ENCODE results near the gene HYAL4.
"Not testable (repeated sequence)": the region's sequence is repeated elsewhere in the genome, so short reads cannot be mapped to it uniquely, and the experiment has no call there.

Gene HYAL4

DNA sequence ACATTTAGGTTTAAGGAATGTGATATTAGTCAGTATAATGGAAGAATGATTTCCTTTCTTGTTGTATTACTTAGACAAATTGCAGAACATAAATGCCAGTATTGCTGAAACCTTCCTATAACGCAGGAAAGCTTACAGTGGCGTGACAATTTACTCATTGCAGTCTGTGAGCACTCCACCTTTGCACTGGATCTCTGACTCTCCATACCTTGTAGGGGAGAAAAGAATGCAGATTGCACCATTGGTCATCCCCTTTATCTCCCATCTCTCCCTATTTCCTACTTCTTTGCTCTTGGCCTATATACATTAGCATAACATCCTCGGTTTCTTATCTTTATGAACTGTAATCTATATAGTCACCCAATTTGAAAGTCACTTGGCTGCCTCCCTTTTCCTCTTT, 28.1 kb upstream of the HYAL4 start:
- Histone ChIP-seq H3K4me3 (ENCODE audit: insufficient read depth, low read length, poor library complexity, severe bottlenecking) (no peak overlapping the region), H4K20me1 (ENCODE audit: low read depth, low read length) (no peaks in the 10 kb centered on the region), H3K27me3 (ENCODE audit: low read length) (no peaks in the 10 kb centered on the region), H3K9ac (ENCODE audit: low read length) (no peak overlapping the region), H3K9me3 (ENCODE audit: insufficient read depth, low read length) (no peaks in the 10 kb centered on the region), H3K9me2 (replicated peaks; ENCODE audit: insufficient read depth, low read length) (no peaks in the 10 kb centered on the region), H3F3A (ENCODE audit: insufficient read depth) (no peaks in the 10 kb centered on the region), H3K4me2 (ENCODE audit: low read depth, low read length, poor library complexity, severe bottlenecking) (no peak overlapping the region), H3K27ac (ENCODE audit: low read depth, low read length) (no peak overlapping the region), H3K79me2 (ENCODE audit: insufficient read depth, low read length) (no peaks in the 10 kb centered on the region), H2AFZ (ENCODE audit: low read depth, low read length, severe bottlenecking) (no peak overlapping the region), H3K36me3 (ENCODE audit: low read length) (no peaks in the 10 kb centered on the region)
- TF ChIP-seq, protein P1, sequence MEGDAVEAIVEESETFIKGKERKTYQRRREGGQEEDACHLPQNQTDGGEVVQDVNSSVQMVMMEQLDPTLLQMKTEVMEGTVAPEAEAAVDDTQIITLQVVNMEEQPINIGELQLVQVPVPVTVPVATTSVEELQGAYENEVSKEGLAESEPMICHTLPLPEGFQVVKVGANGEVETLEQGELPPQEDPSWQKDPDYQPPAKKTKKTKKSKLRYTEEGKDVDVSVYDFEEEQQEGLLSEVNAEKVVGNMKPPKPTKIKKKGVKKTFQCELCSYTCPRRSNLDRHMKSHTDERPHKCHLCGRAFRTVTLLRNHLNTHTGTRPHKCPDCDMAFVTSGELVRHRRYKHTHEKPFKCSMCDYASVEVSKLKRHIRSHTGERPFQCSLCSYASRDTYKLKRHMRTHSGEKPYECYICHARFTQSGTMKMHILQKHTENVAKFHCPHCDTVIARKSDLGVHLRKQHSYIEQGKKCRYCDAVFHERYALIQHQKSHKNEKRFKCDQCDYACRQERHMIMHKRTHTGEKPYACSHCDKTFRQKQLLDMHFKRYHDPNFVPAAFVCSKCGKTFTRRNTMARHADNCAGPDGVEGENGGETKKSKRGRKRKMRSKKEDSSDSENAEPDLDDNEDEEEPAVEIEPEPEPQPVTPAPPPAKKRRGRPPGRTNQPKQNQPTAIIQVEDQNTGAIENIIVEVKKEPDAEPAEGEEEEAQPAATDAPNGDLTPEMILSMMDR (IDR thresholded peaks at IDR 0.05; ENCODE audit: insufficient read depth, low read length, poor library complexity, severe bottlenecking): no peak
- no peak for TF ChIP-seq EZH2phosphoT487 (conservative IDR thresholded peaks at IDR 0.05; ENCODE audit: low read length)

DNA sequence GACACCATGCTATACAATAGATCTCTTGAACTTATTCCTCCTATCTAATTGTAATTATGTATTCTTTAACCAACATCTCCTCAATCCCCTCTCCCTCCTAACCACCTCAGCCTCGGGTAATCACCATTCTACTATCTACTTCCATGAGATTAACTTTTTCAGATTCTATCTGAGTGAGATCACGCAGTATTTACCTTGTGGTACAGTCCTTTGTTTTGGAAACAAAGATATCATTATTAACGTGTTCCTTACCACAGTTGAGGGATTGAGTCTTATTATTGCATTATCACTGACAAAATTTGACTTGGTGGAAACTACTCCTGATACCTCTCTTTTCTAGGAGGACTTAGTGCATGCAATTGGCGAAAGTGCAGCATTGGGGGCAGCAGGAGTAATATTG, 26.0 kb upstream of the HYAL4 start:
- Histone ChIP-seq H3F3A (ENCODE audit: insufficient read depth) (no peaks in the 10 kb centered on the region), H3K9ac (ENCODE audit: low read length) (no peak overlapping the region), H2AFZ (ENCODE audit: low read depth, low read length, severe bottlenecking) (no peak overlapping the region), H3K9me3 (ENCODE audit: insufficient read depth, low read length) (no peaks in the 10 kb centered on the region), H4K20me1 (ENCODE audit: low read depth, low read length) (no peaks in the 10 kb centered on the region), H3K79me2 (ENCODE audit: insufficient read depth, low read length) (no peaks in the 10 kb centered on the region), H3K27me3 (ENCODE audit: low read length) (no peaks in the 10 kb centered on the region), H3K4me2 (ENCODE audit: low read depth, low read length, poor library complexity, severe bottlenecking) (no peak overlapping the region), H3K9me2 (replicated peaks; ENCODE audit: insufficient read depth, low read length) (no peaks in the 10 kb centered on the region), H3K27ac (ENCODE audit: low read depth, low read length) (no peak overlapping the region), H3K36me3 (ENCODE audit: low read length) (no peaks in the 10 kb centered on the region), H3K4me3 (ENCODE audit: insufficient read depth, low read length, poor library complexity, severe bottlenecking) (no peak overlapping the region)
- TF ChIP-seq, protein P1 (IDR thresholded peaks at IDR 0.05; ENCODE audit: insufficient read depth, low read length, poor library complexity, severe bottlenecking): no peak
- no peak for TF ChIP-seq EZH2phosphoT487 (conservative IDR thresholded peaks at IDR 0.05; ENCODE audit: low read length)

DNA sequence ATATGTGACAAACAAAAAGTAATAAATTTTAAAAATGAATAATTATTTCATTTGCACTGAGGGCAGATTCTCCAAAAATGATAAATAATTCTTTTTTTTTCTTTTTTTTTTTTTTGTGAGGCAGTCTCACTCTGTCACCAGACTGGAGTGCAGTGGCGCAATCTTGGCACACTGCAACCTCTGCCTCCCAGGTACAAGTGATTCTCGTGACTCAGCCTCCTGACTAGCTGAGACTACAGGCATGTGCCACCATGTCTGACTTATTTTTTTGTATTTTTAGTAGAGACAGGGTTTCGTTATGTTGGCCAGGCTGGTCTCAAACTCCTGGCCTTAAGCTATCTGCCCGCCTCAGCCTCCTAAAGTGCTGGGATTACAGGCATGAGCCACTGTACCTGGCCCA, 25.2 kb upstream of the HYAL4 start:
- not testable (repeated sequence) for H3K9me2 ChIP-seq (replicated peaks; ENCODE audit: insufficient read depth, low read length); H3K27ac ChIP-seq (ENCODE audit: low read depth, low read length); H3K9ac ChIP-seq (ENCODE audit: low read length); H3K4me2 ChIP-seq (ENCODE audit: low read depth, low read length, poor library complexity, severe bottlenecking); H3K4me3 ChIP-seq (ENCODE audit: insufficient read depth, low read length, poor library complexity, severe bottlenecking); H3K36me3 ChIP-seq (ENCODE audit: low read length); H4K20me1 ChIP-seq (ENCODE audit: low read depth, low read length); H3F3A ChIP-seq (ENCODE audit: insufficient read depth); H2AFZ ChIP-seq (ENCODE audit: low read depth, low read length, severe bottlenecking); H3K27me3 ChIP-seq (ENCODE audit: low read length); H3K79me2 ChIP-seq (ENCODE audit: insufficient read depth, low read length); H3K9me3 ChIP-seq (ENCODE audit: insufficient read depth, low read length)

DNA sequence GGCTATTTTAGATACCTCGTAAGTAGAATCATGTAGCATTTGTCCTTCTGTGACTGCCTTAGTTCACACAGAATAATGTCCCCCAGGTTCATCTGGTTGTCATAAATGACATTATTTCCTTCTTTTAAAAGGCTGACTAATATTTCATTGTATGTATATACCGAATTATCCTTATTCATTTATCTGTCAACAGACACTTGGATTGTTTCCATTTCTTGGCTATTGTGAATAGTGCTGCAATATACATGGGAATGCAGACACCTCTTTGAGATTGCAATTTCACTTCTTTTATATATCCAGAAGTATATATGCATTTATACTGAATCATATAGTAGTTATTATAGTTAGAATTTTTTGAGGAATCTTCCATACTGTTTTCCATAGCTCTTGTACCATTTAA, 24.1 kb upstream of the HYAL4 start:
- no peak overlapping the region for H3K4me3 ChIP-seq (ENCODE audit: insufficient read depth, low read length, poor library complexity, severe bottlenecking)
- H3K4me2 ChIP-seq (ENCODE audit: low read depth, low read length, poor library complexity, severe bottlenecking): no peak overlapping the region
- no peaks in the 10 kb centered on the region for H3K79me2 ChIP-seq (ENCODE audit: insufficient read depth, low read length)
- no peaks in the 10 kb centered on the region for H4K20me1 ChIP-seq (ENCODE audit: low read depth, low read length)
- H3K27me3 ChIP-seq (ENCODE audit: low read length): no peaks in the 10 kb centered on the region
- H3F3A ChIP-seq (ENCODE audit: insufficient read depth): no peaks in the 10 kb centered on the region
- no peaks in the 10 kb centered on the region for H3K36me3 ChIP-seq (ENCODE audit: low read length)
- TF ChIP-seq EZH2phosphoT487 (conservative IDR thresholded peaks at IDR 0.05; ENCODE audit: low read length): no peak
- TF ChIP-seq, protein P1 (IDR thresholded peaks at IDR 0.05; ENCODE audit: insufficient read depth, low read length, poor library complexity, severe bottlenecking): no peak
- H3K27ac ChIP-seq (ENCODE audit: low read depth, low read length): no peak overlapping the region
- H3K9ac ChIP-seq (ENCODE audit: low read length): no peak overlapping the region
- H3K9me3 ChIP-seq (ENCODE audit: insufficient read depth, low read length): no peaks in the 10 kb centered on the region
- no peaks in the 10 kb centered on the region for H3K9me2 ChIP-seq (replicated peaks; ENCODE audit: insufficient read depth, low read length)
- H2AFZ ChIP-seq (ENCODE audit: low read depth, low read length, severe bottlenecking): no peak overlapping the region
